H1 (cell line): Measurements from ENCODE around the gene FAT3. TPM values are rescaled to one million over a fixed set of nuclear protein-coding genes. Genes with fewer than 3 reads are reported as not detected.

ENCODE experiments used
- CTCF ChIA-PET: fragments of 300-600 bp; sonication (Branson Sonifier 250); formaldehyde crosslinking; loops from one replicate; lab custom pipeline; 2021; ENCODE audit not compliant: partially characterized antibody; lab: Charles Lee
- POLR2A ChIA-PET: fragments of 300-600 bp; sonication (Branson Sonifier 250); formaldehyde crosslinking; loops from one replicate; lab custom pipeline; 2021; ENCODE audit warnings: inconsistent platforms; ENCODE audit not compliant: partially characterized antibody; lab: Charles Lee
- DNase-seq, 2 experiments: peaks; one replicate each; pipeline versions ENCODE4 v3.0.0 to v3.0.0-alpha.2; 2010 to 2022; ENCODE audit warnings: low spot score in 2 of 2, low read depth in 1 of 2, mixed read lengths in 1 of 2
- FAIRE-seq: peaks from 2 replicates; lab custom pipeline; 2011; peaks lifted over from hg19 to GRCh38; lab: Jason Lieb, UNC
- H2AFZ ChIP-seq: 2 replicates; pipeline ENCODE4 v1.8.1; 2012; ENCODE audit warnings: low read length, inconsistent platforms
- H2AK5ac ChIP-seq: 2 replicates; pipeline ENCODE4 v1.6.1; 2013; ENCODE audit warnings: low read depth, low read length
- H2BK120ac ChIP-seq: replicated peaks from 2 replicates; pipeline ENCODE3; 2013; ENCODE audit warnings: low read depth, low read length, inconsistent platforms
- H2BK12ac ChIP-seq: 2 replicates; pipeline ENCODE4 v1.6.1; 2013; ENCODE audit warnings: low read depth, low read length
- H2BK15ac ChIP-seq: 2 replicates; pipeline ENCODE4 v1.6.1; 2013; ENCODE audit warnings: low read length
- H2BK20ac ChIP-seq: 2 replicates; pipeline ENCODE4 v1.6.1; 2013; ENCODE audit warnings: low read length
- H2BK5ac ChIP-seq: 2 replicates; pipeline ENCODE4 v1.6.1; 2013; ENCODE audit warnings: low read depth, low read length
- H3K14ac ChIP-seq: 2 replicates; pipeline ENCODE4 v1.6.1; 2013; ENCODE audit warnings: inconsistent platforms; ENCODE audit not compliant: insufficient read length
- H3K18ac ChIP-seq: 2 replicates; pipeline ENCODE4 v1.6.1; 2013; ENCODE audit warnings: low read length; ENCODE audit errors: extremely low read depth
- H3K23ac ChIP-seq: 2 replicates; pipeline ENCODE4 v1.6.1; 2013; ENCODE audit warnings: inconsistent platforms; ENCODE audit not compliant: insufficient read length
- H3K23me2 ChIP-seq: 2 replicates; pipeline ENCODE4 v1.6.1; 2013; ENCODE audit warnings: low read depth, low read length
- H3K27ac ChIP-seq: 2 replicates; pipeline ENCODE4 v1.6.1; 2011; ENCODE audit warnings: low read depth, low read length, inconsistent platforms
- H3K27me3 ChIP-seq, 4 experiments: replicated peaks in 1 of 4; 1 replicate in 1 of 4; 2 replicates in 3 of 4; pipeline versions ENCODE4 v1.6.1 to v1.8.1; 2011 to 2013; ENCODE audit warnings: low read length in 3 of 4, mild to moderate bottlenecking in 3 of 4, inconsistent platforms in 2 of 4, mixed read lengths in 2 of 4, moderate library complexity in 1 of 4; ENCODE audit not compliant: control insufficient read depth in 3 of 4, insufficient read depth in 3 of 4; ENCODE audit errors: extremely low read depth in 1 of 4
- H3K36me3 ChIP-seq, 4 experiments: 2 replicates each; pipeline versions ENCODE4 v1.6.1 to v1.8.1; 2011 to 2013; ENCODE audit warnings: mild to moderate bottlenecking in 4 of 4, low read length in 3 of 4, moderate library complexity in 2 of 4, control low read depth in 1 of 4, inconsistent platforms in 1 of 4; ENCODE audit not compliant: insufficient read depth in 4 of 4, control insufficient read depth in 2 of 4
- H3K4ac ChIP-seq: replicated peaks from 2 replicates; pipeline ENCODE3; 2013; ENCODE audit warnings: low read length, low read depth, mixed read lengths, inconsistent platforms; ENCODE audit not compliant: insufficient read length
- H3K4me1 ChIP-seq, 4 experiments: replicated peaks in 1 of 4; 1 replicate in 1 of 4; 2 replicates in 3 of 4; pipeline versions ENCODE4 v1.6.1 to v1.8.1; 2011 to 2013; ENCODE audit warnings: low read length in 3 of 4, inconsistent platforms in 2 of 4, mixed read lengths in 1 of 4; ENCODE audit not compliant: insufficient read depth in 4 of 4, control insufficient read depth in 3 of 4
- H3K4me2 ChIP-seq, 2 experiments: 2 replicates each; pipeline versions ENCODE4 v1.6.1 to v1.8.1; 2011 to 2013; ENCODE audit warnings: low read depth in 2 of 2, low read length in 2 of 2, control low read depth in 1 of 2, inconsistent platforms in 1 of 2, mild to moderate bottlenecking in 1 of 2; ENCODE audit not compliant: insufficient read depth in 1 of 2
- H3K4me3 ChIP-seq, 4 experiments: fragments of 200-600, 300-600 bp in 1 of 4; sonication (generic), shearing (Covaris generic), sonication (Bioruptor Twin) in 1 of 4; 2 replicates each; pipeline versions ENCODE4 v1.5.1 to v1.8.1; 2011 to 2016; ENCODE audit warnings: low read length in 4 of 4, low read depth in 3 of 4, control low read depth in 2 of 4, inconsistent platforms in 2 of 4, mild to moderate bottlenecking in 2 of 4, mixed read lengths in 1 of 4, moderate library complexity in 1 of 4; ENCODE audit not compliant: insufficient read depth in 2 of 4; ENCODE audit errors: extremely low read depth in 1 of 4
- H3K56ac ChIP-seq: replicated peaks from 2 replicates; pipeline ENCODE3; 2013; ENCODE audit warnings: low read depth, mild to moderate bottlenecking, mixed read lengths, low read length, inconsistent platforms; ENCODE audit not compliant: insufficient read length
- H3K79me1 ChIP-seq: 2 replicates; pipeline ENCODE4 v1.6.1; 2013; ENCODE audit warnings: low read depth, low read length, control low read depth
- H3K79me2 ChIP-seq, 2 experiments: 2 replicates each; pipeline versions ENCODE4 v1.6.1 to v1.8.1; 2012 to 2013; ENCODE audit warnings: low read length in 2 of 2, mild to moderate bottlenecking in 2 of 2, inconsistent platforms in 1 of 2; ENCODE audit not compliant: insufficient read depth in 2 of 2, control insufficient read depth in 1 of 2
- H3K9ac ChIP-seq, 4 experiments: replicated peaks in 1 of 4; 1 replicate in 1 of 4; 2 replicates in 3 of 4; pipeline versions ENCODE4 v1.6.1 to v1.8.1; 2011 to 2013; ENCODE audit warnings: low read depth in 3 of 4, low read length in 3 of 4, control low read depth in 2 of 4, mild to moderate bottlenecking in 2 of 4, moderate library complexity in 2 of 4, inconsistent platforms in 1 of 4; ENCODE audit errors: extremely low read depth in 1 of 4
- H3K9me3 ChIP-seq, 2 experiments: 2 replicates each; pipeline versions ENCODE4 v1.6.1 to v1.8.1; 2012 to 2013; ENCODE audit warnings: mild to moderate bottlenecking in 2 of 2, moderate library complexity in 2 of 2, control low read depth in 1 of 2, inconsistent platforms in 1 of 2, low read depth in 1 of 2, low read length in 1 of 2, mixed read lengths in 1 of 2; ENCODE audit not compliant: insufficient read depth in 2 of 2
- H4K20me1 ChIP-seq, 2 experiments: replicated peaks in 1 of 2; 2 replicates each; pipeline versions ENCODE3 to v1.8.1; 2011 to 2013; ENCODE audit warnings: inconsistent platforms in 2 of 2, low read length in 2 of 2, mild to moderate bottlenecking in 1 of 2; ENCODE audit not compliant: insufficient read depth in 2 of 2, control insufficient read depth in 1 of 2
- H4K5ac ChIP-seq: 2 replicates; pipeline ENCODE4 v1.6.1; 2013; ENCODE audit warnings: low read length, low read depth, mixed read lengths, inconsistent platforms; ENCODE audit not compliant: insufficient read length
- H4K8ac ChIP-seq: 2 replicates; pipeline ENCODE4 v1.8.0; 2013; ENCODE audit warnings: mild to moderate bottlenecking, moderate library complexity, low read length, inconsistent platforms; ENCODE audit not compliant: insufficient read depth; ENCODE audit errors: extremely low read depth
- H4K91ac ChIP-seq: replicated peaks from 2 replicates; pipeline ENCODE3; 2013; ENCODE audit warnings: low read length, mixed read lengths, inconsistent platforms; ENCODE audit not compliant: insufficient read length
- RXRA ChIP-seq: IDR thresholded peaks from 2 replicates; pipeline ENCODE4 v1.6.1; 2011; ENCODE audit warnings: low read depth, mild to moderate bottlenecking, low read length, moderate library complexity; ENCODE audit not compliant: insufficient read depth
- SAP30 ChIP-seq: fragments of 300-600 bp; sonication (generic); IDR thresholded peaks from 2 replicates; pipeline ENCODE4 v1.7.1; 2012; ENCODE audit warnings: low read length, moderate library complexity, mild to moderate bottlenecking, inconsistent platforms; ENCODE audit not compliant: insufficient read depth, insufficient replicate concordance
- WGBS, 2 experiments: shearing (Covaris generic) in 1 of 2; methylation state at CpG; one replicate each; pipeline versions ENCODE4 v1.1.6 to v1.1.7; 2013 to 2015; ENCODE audit warnings: low lambda C conversion rate in 2 of 2, mixed read lengths in 2 of 2, inconsistent platforms in 1 of 2, low coverage in 1 of 2, missing lambda C conversion rate in 1 of 2; ENCODE audit not compliant: insufficient replicate concordance in 2 of 2, insufficient coverage in 1 of 2, insufficient read length in 1 of 2; ENCODE audit errors: extremely low coverage in 1 of 2, missing lambda C conversion rate in 1 of 2; 5-methylcytosine and 5-hydroxymethylcytosine counted together
- polyA plus RNA-seq, 7 experiments: library from polyadenylated mRNA; depleted of rRNA in 3 of 7; stranded (reverse) in 5 of 7; unstranded in 2 of 7; fragments of >200 nt in 5 of 7; fragments of 200-250 nt in 2 of 7; gene quantifications; 1 replicate in 5 of 7; 2 replicates in 1 of 7; 4 replicates in 1 of 7; pipeline versions ENCODE4 v1.2.1 to v1.2.3, GENCODE V29; 2011 to 2013; ENCODE audit warnings: missing spikeins in 2 of 7, mixed read lengths in 2 of 7
- total RNA-seq: library from RNA; stranded (reverse); fragmentation: NEBNext Ultra II Directional; extraction: Animal tissue kit (Norgen Biotek cat#: 25700); gene quantifications from 2 replicates; pipeline ENCODE4 v1.2.1, GENCODE V29; 2021

FAT3 gene
- total and polyA plus RNA-seq, 2 of the 8 experiments (the other 6 are each of a cell fraction or from before 2014, with no cell fraction given) = 7.2 to 18.4 TPM

GRCh38 chr11:92198268-92198667 lies 26.4 kb upstream of the FAT3 start:
- H3K79me1 ChIP-seq = no peaks in the 10 kb centered on the region
- no peak overlapping the region for H3K27ac ChIP-seq
- no peaks in the 10 kb centered on the region for H3K27me3 ChIP-seq
- no peaks in the 10 kb centered on the region for H3K4me1 ChIP-seq
- no peak overlapping the region for H3K14ac ChIP-seq
- no peak overlapping the region for H2BK120ac ChIP-seq
- no peak overlapping the region for H3K9ac ChIP-seq
- WGBS, 2 experiments = 96% methylated on average over 1 of the region's 1 CpG; no CpG with 5 or more reads in 1 of the 2 experiments
- H3K18ac ChIP-seq = no peak overlapping the region
- H3K9me3 ChIP-seq = no peaks in the 10 kb centered on the region
- no peak overlapping the region for H4K91ac ChIP-seq
- H2BK12ac ChIP-seq = no peak overlapping the region
- no peak overlapping the region for H3K4me2 ChIP-seq
- DNase-seq (no peak), FAIRE-seq (no peak)
- H3K4ac ChIP-seq = peak overlapping the region; percentile 65
- no peak overlapping the region for H2BK20ac ChIP-seq
- H3K56ac ChIP-seq = no peak overlapping the region
- H4K5ac ChIP-seq = no peak overlapping the region
- no peak overlapping the region for H4K8ac ChIP-seq
- H2BK5ac ChIP-seq = no peak overlapping the region
- 0 out of 2 replicates have a peak overlapping the region, but pooled peaks have one; percentile 12 for H2AFZ ChIP-seq
- H2AK5ac ChIP-seq = no peak overlapping the region
- CTCF ChIA-PET = interaction anchor here (0.6 to 1.0 kb wide), 2 partner anchors 17 to 44 kb away, joined by 3 read pairs; no protein-coding TSS in a partner anchor
- no peak overlapping the region for H2BK15ac ChIP-seq
- POLR2A ChIA-PET = no interaction called here
- H3K79me2 ChIP-seq = no peaks in the 10 kb centered on the region
- H3K23ac ChIP-seq = no peak overlapping the region
- no peaks in the 10 kb centered on the region for H3K36me3 ChIP-seq
- H4K20me1 ChIP-seq = no peaks in the 10 kb centered on the region
- peaks cover 2% of the 10 kb centered on the region; the same call in 1 of the 2 replicates for H3K23me2 ChIP-seq
- TF ChIP-seq RXRA (no peak), SAP30 (no peak)
- no peak overlapping the region for H3K4me3 ChIP-seq
